CD4-positive, alpha-beta T cell (primary cell): ENCODE data around the gene DMRTC2. TPM values are rescaled to one million over a fixed set of nuclear protein-coding genes. Genes with fewer than 3 reads are reported as not detected.

Source experiments
- ATAC-seq: fragments of 200-7000 bp; cut with Tn5 transposase; one replicate; pipeline ENCODE4 v1.10.0; 2022; ENCODE audit warnings: mild to moderate bottlenecking; ENCODE audit not compliant: poor library complexity
- CTCF ChIA-PET: fragments of 350-600 bp; sonication (Branson Sonifier 250); formaldehyde crosslinking; loops from one replicate; lab custom pipeline; 2021; ENCODE audit warnings: antibody characterized with exemption, inconsistent platforms; lab: Charles Lee
- POLR2A ChIA-PET: fragments of 350-600 bp; sonication (Branson Sonifier 250); formaldehyde crosslinking; loops from one replicate; lab custom pipeline; 2021; ENCODE audit warnings: antibody characterized with exemption, inconsistent platforms; lab: Charles Lee
- DNase-seq, 14 experiments: peaks; one replicate each; pipeline ENCODE4 v3.0.0-alpha.2; 2013 to 2020; ENCODE audit warnings: mixed read lengths in 2 of 14
- H3K27ac ChIP-seq, 2 donors: one replicate each; pipeline versions ENCODE4 v1.5.1 to v1.7.0; 2013; ENCODE audit warnings: low read length in 2 of 2, low read depth in 1 of 2, mild to moderate bottlenecking in 1 of 2
- H3K27me3 ChIP-seq, 2 experiments: 1 replicate in 1 of 2; 2 replicates in 1 of 2; pipeline versions ENCODE4 v1.6.1 to v1.7.0; 2013; ENCODE audit warnings: low read length in 2 of 2, control low read depth in 1 of 2, mild to moderate bottlenecking in 1 of 2, moderate library complexity in 1 of 2; ENCODE audit not compliant: insufficient read depth in 2 of 2, control insufficient read depth in 1 of 2
- H3K36me3 ChIP-seq: one replicate; pipeline ENCODE4 v1.6.1; 2013; ENCODE audit warnings: low read length, control low read depth; ENCODE audit not compliant: insufficient read depth
- H3K4me1 ChIP-seq: one replicate; pipeline ENCODE4 v1.6.1; 2013; ENCODE audit warnings: low read length, control low read depth; ENCODE audit not compliant: insufficient read depth
- H3K4me3 ChIP-seq: one replicate; pipeline ENCODE4 v1.5.1; 2013; ENCODE audit warnings: mild to moderate bottlenecking, low read length, moderate library complexity
- H3K9me3 ChIP-seq, 2 experiments: 1 replicate in 1 of 2; 2 replicates in 1 of 2; pipeline versions ENCODE4 v1.6.1 to v1.7.0; 2013; ENCODE audit warnings: low read length in 2 of 2, mild to moderate bottlenecking in 2 of 2, control low read depth in 1 of 2, moderate library complexity in 1 of 2; ENCODE audit not compliant: control insufficient read depth in 1 of 2, insufficient read depth in 1 of 2
- H3K27ac Mint-ChIP-seq: one replicate; pipeline ENCODE4 v1.8.0; 2020; ENCODE audit warnings: mixed read lengths
- H3K27me3 Mint-ChIP-seq: one replicate; pipeline ENCODE4 v1.8.0; 2021; ENCODE audit warnings: mixed read lengths
- H3K36me3 Mint-ChIP-seq: one replicate; pipeline ENCODE4 v1.8.0; 2021; ENCODE audit warnings: low read depth, mixed read lengths
- H3K4me1 Mint-ChIP-seq: one replicate; pipeline ENCODE4 v1.8.0; 2021; ENCODE audit warnings: low read depth, mixed read lengths
- H3K4me3 Mint-ChIP-seq: one replicate; pipeline ENCODE4 v1.8.0; 2020; ENCODE audit warnings: mild to moderate bottlenecking, mixed read lengths
- H3K9me3 Mint-ChIP-seq: one replicate; pipeline ENCODE4 v1.8.0; 2020; ENCODE audit warnings: mixed read lengths
- intact Hi-C, 2 experiments: fragments of 100-400 bp; cut with DNase I in 1 of 2; cut with micrococcal nuclease in 1 of 2; formaldehyde crosslinking; loops; one replicate each; pipeline versions ENCODE4 v1.15.1 to v1.9.0; 2023 to 2025; cut with DNase I, micrococcal nuclease
- total RNA-seq, 174 experiments: library from RNA in 2 of 174; stranded (reverse) in 2 of 174; gene quantifications; one replicate each; pipeline ENCODE4 v1.2.3 and lab custom pipeline; 2021 to 2026
- TF ChIP-seq, protein P1 (sequence below): fragments of 200-600 bp; IDR thresholded peaks from one replicate; pipeline ENCODE4 v1.8.0; 2022; ENCODE audit warnings: antibody characterized with exemption, mild to moderate bottlenecking

DMRTC2 gene
- total RNA-seq, 2 experiments from 2014 or later, result not detected

DNA sequence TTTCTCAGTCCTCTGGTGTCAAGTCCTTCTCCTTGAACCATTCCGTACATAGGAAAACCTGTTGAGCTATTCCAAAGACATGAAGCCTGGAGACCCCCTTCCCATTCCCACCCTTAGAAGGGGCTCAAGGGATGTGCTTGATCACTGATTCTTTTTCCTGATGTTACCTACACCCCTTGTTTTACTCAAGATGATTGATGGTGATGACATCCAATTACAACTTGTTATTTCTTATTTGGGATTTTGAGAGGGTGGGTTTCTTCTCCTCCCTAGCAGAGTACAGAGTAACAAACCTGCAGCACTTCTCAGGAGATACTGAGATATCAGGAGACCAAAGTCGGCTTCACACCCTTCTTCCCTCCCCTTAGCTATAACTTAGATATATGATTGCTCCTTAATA, 8.5 kb downstream of the DMRTC2 start:
- Mint-ChIP-seq H3K27ac (no peak overlapping the region), H3K4me1 (no peaks in the 10 kb centered on the region), H3K4me3 (no peak overlapping the region)

DNA sequence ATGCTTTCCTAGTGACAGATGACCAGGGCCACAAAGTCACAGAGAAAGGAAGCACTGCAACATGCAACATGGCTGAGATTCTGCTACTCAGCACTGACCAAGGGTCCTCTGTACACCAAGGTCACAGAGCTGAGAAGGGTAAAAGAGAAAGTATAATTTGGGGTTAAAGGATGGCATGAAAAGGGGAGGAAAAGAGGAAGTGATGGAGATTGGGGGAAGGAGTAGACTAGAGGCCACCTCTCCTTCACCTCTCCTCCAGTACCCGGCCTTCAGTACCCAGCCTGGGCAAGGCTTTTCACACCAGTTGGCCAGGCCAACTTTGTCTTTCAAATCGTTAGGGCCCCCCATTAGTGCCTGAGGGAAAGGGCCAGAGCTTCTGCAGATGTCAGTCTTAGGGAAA, 8.9 kb downstream of the DMRTC2 start:
- Mint-ChIP-seq H3K9me3 (no peaks in the 10 kb centered on the region), H3K27me3 (peaks cover 13% of the 10 kb centered on the region), H3K4me3 (no peak overlapping the region), H3K36me3 (no peaks in the 10 kb centered on the region), H3K4me1 (no peaks in the 10 kb centered on the region), H3K27ac (no peak overlapping the region)
- DNase-seq (no peak), ATAC-seq (no peak)
- no peaks in the 10 kb centered on the region for H3K4me1 ChIP-seq
- TF ChIP-seq, protein P1, sequence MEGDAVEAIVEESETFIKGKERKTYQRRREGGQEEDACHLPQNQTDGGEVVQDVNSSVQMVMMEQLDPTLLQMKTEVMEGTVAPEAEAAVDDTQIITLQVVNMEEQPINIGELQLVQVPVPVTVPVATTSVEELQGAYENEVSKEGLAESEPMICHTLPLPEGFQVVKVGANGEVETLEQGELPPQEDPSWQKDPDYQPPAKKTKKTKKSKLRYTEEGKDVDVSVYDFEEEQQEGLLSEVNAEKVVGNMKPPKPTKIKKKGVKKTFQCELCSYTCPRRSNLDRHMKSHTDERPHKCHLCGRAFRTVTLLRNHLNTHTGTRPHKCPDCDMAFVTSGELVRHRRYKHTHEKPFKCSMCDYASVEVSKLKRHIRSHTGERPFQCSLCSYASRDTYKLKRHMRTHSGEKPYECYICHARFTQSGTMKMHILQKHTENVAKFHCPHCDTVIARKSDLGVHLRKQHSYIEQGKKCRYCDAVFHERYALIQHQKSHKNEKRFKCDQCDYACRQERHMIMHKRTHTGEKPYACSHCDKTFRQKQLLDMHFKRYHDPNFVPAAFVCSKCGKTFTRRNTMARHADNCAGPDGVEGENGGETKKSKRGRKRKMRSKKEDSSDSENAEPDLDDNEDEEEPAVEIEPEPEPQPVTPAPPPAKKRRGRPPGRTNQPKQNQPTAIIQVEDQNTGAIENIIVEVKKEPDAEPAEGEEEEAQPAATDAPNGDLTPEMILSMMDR, result no peak
- H3K4me3 ChIP-seq, result no peak overlapping the region
- intact Hi-C loops, result no loop called here
- ChIA-PET POLR2A (no interaction called here), CTCF (interaction anchor here (1.6 kb wide), 1 partner anchor 18 kb away, joined by 4 read pairs; no protein-coding TSS in a partner anchor)
- H3K36me3 ChIP-seq, result no peaks in the 10 kb centered on the region
- no peak overlapping the region for H3K27ac ChIP-seq
- H3K27me3 ChIP-seq, result no peaks in the 10 kb centered on the region
- no peaks in the 10 kb centered on the region for H3K9me3 ChIP-seq

More for the DNA sequence above, 8.5 kb downstream of the DMRTC2 start:
- Mint-ChIP-seq H3K9me3 (no peaks in the 10 kb centered on the region), H3K36me3 (no peaks in the 10 kb centered on the region), H3K27me3 (peaks cover 13% of the 10 kb centered on the region)
- CTCF ChIA-PET, result interaction anchor here (1.6 kb wide), 1 partner anchor 17 kb away, joined by 4 read pairs; no protein-coding TSS in a partner anchor
- POLR2A ChIA-PET, result no interaction called here
- H3K27ac ChIP-seq, result no peak overlapping the region
- no peak for DNase-seq
- no peak for ATAC-seq
- intact Hi-C loops, result no loop called here
- H3K27me3 ChIP-seq, result no peaks in the 10 kb centered on the region
- H3K36me3 ChIP-seq, result no peaks in the 10 kb centered on the region
- TF ChIP-seq, protein P1, result no peak
- no peaks in the 10 kb centered on the region for H3K4me1 ChIP-seq
- H3K4me3 ChIP-seq, result no peak overlapping the region
- H3K9me3 ChIP-seq, result no peaks in the 10 kb centered on the region

DNA sequence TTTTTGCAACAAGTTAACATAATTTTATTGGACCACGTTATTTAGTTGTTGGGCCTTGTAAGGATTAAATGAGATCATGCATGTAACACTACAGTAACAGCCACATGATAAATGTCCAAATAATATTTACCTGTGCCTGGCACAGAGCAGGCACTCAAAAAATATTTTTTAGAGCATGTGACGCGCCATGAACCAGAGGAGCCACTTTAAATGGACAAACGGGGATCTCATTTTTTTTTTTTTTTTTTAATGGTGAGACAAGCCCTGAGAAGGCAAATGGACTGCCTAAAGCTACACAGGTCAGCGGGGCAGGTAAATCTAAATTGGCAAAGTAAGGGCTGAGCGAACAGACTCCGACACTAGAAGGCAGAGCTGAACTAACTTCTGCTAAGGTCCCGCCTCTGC, 14.4 kb downstream of the DMRTC2 start:
- Mint-ChIP-seq H3K4me1 (peaks cover 42% of the 10 kb centered on the region), H3K9me3 (no peaks in the 10 kb centered on the region), H3K27ac (peak overlapping the region; percentile 86), H3K36me3 (peaks cover 44% of the 10 kb centered on the region), H3K27me3 (peaks cover 4% of the 10 kb centered on the region), H3K4me3 (peak overlapping the region; percentile 85)
- no peak for DNase-seq
- Histone ChIP-seq H3K4me1 (peaks cover 42% of the 10 kb centered on the region), H3K27ac (peak overlapping the region; percentile 89 to 98), H3K36me3 (peaks cover 30% of the 10 kb centered on the region), H3K9me3 (no peaks in the 10 kb centered on the region), H3K4me3 (peak overlapping the region; percentile 74), H3K27me3 (no peaks in the 10 kb centered on the region)
- ChIA-PET POLR2A (interaction anchor here (0.6 to 3.2 kb wide), 24 partner anchors 13 to 597 kb away, joined by 3 to 184 read pairs (median 6); partner anchors contain the start of genes ARHGEF1, DMAC2, ERFL and HNRNPUL1), CTCF (interaction anchor here (0.7 to 3.2 kb wide), 19 partner anchors 9 to 175 kb away, joined by 3 to 59 read pairs (median 5); partner anchors contain the start of genes ARHGEF1 and RABAC1)
- intact Hi-C loops, result loop anchor here (1.0 to 5.0 kb wide), 7 partner anchors 16 to 468 kb away; partner anchors contain the start of gene MEGF8 (in 1 of the 2)
- no peak for ATAC-seq
- TF ChIP-seq, protein P1, result no peak
